Right cardiac atrium (tissue), 5 donors: Measurements from ENCODE around the gene STAC3. TPM values are rescaled to one million over a fixed set of nuclear protein-coding genes. Genes with fewer than 3 reads are reported as not detected.

Experiments
- ATAC-seq, 2 donors: fragments of 200-7000 bp; cut with Tn5 transposase; one replicate each; pipeline versions ENCODE4 v1.8.0 to v1.9.1; 2020; ENCODE audit warnings: moderate library complexity in 2 of 2, mild to moderate bottlenecking in 1 of 2
- DNase-seq, 3 donors: peaks; one replicate each; pipeline ENCODE4 v3.0.0-alpha.2; 2020
- H3K27ac ChIP-seq: one replicate; pipeline ENCODE4 v1.5.1; 2013; ENCODE audit warnings: mild to moderate bottlenecking, low read length, control low read depth, moderate library complexity
- H3K27me3 ChIP-seq: one replicate; pipeline ENCODE4 v1.6.1; 2013; ENCODE audit not compliant: control insufficient read depth, insufficient read depth
- H3K4me1 ChIP-seq: one replicate; pipeline ENCODE4 v1.6.1; 2013; ENCODE audit warnings: low read length; ENCODE audit not compliant: control insufficient read depth, insufficient read depth
- H3K4me3 ChIP-seq: one replicate; pipeline ENCODE4 v1.5.1; 2013; ENCODE audit warnings: low read length, control low read depth
- H3K9me3 ChIP-seq: one replicate; pipeline ENCODE4 v1.6.1; 2013; ENCODE audit warnings: low read length; ENCODE audit not compliant: control insufficient read depth
- WGBS: extraction: QIAGEN DNeasy Blood & Tissue Kit; methylation state at CpG from one replicate; pipeline ENCODE4 v1.1.7; 2013; 5-methylcytosine and 5-hydroxymethylcytosine counted together
- intact Hi-C, 4 donors: fragments of 100-400 bp; cut with DNase I; formaldehyde crosslinking; loops; one replicate each; pipeline versions ENCODE4 v1.11.0 to v1.14.0; 2022 to 2023
- polyA plus RNA-seq: library from polyadenylated mRNA; stranded (reverse); fragments of 200-250 nt; gene quantifications from one replicate; pipeline ENCODE4 v1.2.3, GENCODE V29; 2013
- total RNA-seq, 4 donors: library from RNA; stranded (reverse); fragmentation: NEBNext Ultra II Directional; extraction: Animal tissue kit (Norgen Biotek cat#: 25700); gene quantifications; one replicate each; pipeline ENCODE4 v1.2.1, GENCODE V29; 2021
- donor health status: healthy with polysubstance abuse.
- donor health status: DM: no; HTN: yes; CAD: no.
- donor health status: DM: no; HTN: no; CAD: no.
- donor health status: DM: no; HTN: yes; CAD: no; lungs with severe emphysema.
- donor health status: DM: yes; HTN: yes; CAD: no.

The STAC3 gene
- total and polyA plus RNA-seq, 5 donors, result 0.91 to 2.3 (median 1.3) TPM

DNA sequence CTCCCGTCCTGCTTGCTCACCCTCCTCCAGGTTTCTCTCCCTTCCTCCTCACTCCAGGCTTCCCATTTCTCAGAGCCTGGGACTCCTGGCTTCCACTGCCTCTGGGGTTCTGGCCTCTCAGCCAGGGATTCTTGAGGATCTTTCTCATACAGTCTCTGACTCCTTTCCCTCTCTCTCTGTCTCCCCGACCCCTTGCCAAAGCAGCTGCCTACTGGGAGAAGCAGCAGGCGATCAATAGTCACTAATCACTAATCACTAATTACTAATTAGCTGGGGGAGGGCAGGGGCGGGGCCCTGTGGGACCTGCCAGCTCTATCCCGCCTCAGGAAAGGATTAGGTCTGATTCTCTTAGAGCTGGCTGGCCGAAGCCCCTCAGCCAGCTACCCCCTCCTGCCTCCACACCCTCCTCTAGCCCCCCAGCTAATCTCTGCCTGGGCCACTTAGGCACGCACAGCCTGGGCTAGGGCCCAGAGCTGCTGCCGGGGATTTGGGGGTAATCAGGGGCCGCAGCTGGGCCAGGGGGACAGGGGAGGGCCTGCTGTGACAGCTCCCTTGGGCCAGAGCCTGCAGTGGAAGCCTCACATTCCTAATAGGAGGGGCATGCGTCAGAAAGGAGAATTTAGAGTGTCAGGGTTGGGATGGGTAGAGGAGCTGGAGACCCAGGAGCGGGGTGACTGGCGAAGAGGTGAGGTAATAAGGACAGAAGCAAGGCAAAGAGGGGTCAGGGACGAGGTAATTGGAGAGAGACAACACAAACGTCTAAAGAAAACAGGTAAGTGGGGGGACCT lies 31.6 kb downstream of the STAC3 start:
- no peak for DNase-seq
- intact Hi-C loops, result no loop called here
- WGBS, result 62% methylated on average over 14 of the region's 14 CpGs
- Histone ChIP-seq H3K9me3 (no peaks in the 10 kb centered on the region), H3K27ac (no peak overlapping the region), H3K4me3 (no peak overlapping the region), H3K4me1 (no peaks in the 10 kb centered on the region), H3K27me3 (no peaks in the 10 kb centered on the region)
- ATAC-seq, result no peak

- Histone ChIP-seq H3K4me1 (no peaks in the 10 kb centered on the region), H3K27me3 (no peaks in the 10 kb centered on the region), H3K4me3 (no peak overlapping the region), H3K9me3 (no peaks in the 10 kb centered on the region), H3K27ac (no peak overlapping the region)
- intact Hi-C loops, result no loop called here
- WGBS, result 82% methylated on average over 5 of the region's 5 CpGs
- DNase-seq, result no peak
- no peak for ATAC-seq
These were observed 32.7 kb downstream of the STAC3 start for GRCh38 chr12:57218030-57218853.

DNA sequence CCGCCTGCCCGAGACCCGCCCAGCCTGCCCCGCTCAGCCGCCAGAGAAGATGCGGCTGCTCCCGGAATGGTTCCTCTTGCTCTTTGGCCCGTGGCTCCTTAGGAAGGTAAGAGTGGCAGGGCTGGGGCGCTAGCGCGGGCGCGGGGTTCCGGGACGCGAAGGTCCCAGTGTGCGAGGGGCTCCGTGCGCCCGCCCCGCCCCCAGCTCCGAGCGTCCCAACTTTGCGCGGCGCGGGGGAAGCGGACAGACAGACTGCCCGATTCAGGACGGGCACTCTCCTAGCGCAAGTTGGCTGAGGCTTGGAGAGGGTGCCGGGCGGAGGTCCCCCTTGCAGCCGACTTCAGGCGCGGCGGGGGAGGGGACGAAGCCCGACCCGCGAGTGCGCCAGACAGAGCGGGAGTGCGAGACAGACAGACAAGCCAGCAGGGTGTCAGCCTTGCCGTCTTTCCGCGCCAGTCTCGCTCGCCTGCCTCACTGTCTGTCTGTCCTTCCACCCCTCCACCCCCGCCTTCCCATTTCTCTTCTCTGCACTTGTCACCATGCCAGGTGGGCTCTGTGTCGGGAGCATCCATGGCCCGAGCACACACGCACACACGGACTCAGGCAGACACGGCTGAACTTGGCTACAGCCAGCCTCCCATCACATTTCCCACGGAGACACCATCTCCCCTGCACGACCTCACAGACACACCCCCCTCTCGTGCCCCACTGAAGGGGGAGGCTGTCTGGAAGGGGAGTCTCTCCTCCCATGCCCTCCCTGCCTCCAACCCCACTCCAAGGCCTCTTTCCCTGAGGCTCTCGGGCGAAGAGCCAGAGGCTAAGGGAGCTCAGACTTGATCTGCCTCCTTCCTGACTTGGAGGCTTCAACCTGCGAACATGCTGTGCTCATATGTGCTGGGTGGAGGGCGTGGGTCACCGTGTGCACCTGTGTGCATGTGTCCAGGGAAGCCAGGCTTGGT lies 33.8 kb downstream of the STAC3 start:
- H3K4me1 ChIP-seq, result no peaks in the 10 kb centered on the region
- ATAC-seq, result no peak
- intact Hi-C loops, result no loop called here
- no peak overlapping the region for H3K27ac ChIP-seq
- DNase-seq, result peak in 1 of 3 donors; percentile 70
- H3K27me3 ChIP-seq, result no peaks in the 10 kb centered on the region
- no peaks in the 10 kb centered on the region for H3K9me3 ChIP-seq
- peak overlapping the region; percentile 46 for H3K4me3 ChIP-seq
- 3% methylated on average over 63 of the region's 63 CpGs for WGBS

DNA sequence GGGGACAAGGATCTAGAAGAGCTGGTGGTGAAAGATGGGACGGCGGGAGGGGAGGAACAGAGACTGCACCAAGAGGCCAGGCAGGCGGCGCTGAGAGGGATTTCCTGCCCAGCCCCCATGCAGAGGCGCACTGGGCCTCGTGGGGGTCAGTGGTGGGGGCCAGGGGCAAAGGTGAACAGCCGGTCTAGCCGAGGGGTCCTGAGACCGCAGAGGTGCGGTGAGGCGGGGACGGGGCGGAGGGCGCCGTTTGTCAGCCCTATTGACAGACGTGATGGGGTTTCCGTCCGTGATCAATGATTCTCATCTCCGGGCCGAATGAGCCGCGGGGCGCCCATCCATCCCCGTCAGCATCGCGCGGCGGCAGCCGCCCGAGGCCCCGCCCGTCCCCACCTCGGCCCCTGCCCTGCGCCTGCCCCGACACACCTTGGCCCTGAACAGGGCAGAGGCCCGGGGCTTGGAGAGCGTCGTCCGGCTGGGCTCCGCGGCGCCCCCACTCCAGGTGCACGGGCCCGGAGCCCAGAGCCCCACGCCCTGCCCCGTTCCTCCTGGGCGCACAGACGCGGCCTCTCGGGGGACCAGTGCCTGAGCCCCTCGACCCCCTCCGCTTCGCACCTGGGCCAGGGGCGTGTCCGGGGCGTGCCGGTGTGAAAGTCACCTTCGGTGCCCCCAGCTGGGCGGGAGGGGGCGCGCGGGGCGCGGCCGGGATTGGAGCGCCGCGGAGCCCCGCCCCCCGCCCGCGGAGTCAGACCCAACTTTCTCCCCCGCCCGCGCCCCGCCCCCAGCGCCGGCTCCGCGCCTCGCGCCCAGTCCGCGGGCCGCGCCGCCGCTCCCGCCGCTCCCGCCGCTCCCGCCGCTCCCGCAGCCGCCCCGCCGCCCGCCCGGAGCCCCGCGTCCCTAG lies 34.7 kb downstream of the STAC3 start, which contains the start of gene NXPH4:
Gene NXPH4 (plus strand): TSS at position 781 of the 898 bp plus-strand sequence. CDS start 176 bp downstream, outside the sequence.
- H3K27ac ChIP-seq, result no peak within 1 kb of the TSS
- H3K27me3 ChIP-seq, result no peaks in the 10 kb centered on the region
- H3K4me1 ChIP-seq, result no peaks in the 10 kb centered on the region
- intact Hi-C loops, result no loop called here
- 1% methylated on average over 88 of the region's 102 CpGs for WGBS
- H3K4me3 ChIP-seq, result peak within 1 kb of the TSS; percentile 46
- no peak for ATAC-seq
- peak; percentile 58 to 80 (median 80) for DNase-seq
- H3K9me3 ChIP-seq, result no peaks in the 10 kb centered on the region

- DNase-seq (no peak), ATAC-seq (no peak)
- Histone ChIP-seq H3K9me3 (no peaks in the 10 kb centered on the region), H3K27me3 (no peaks in the 10 kb centered on the region), H3K4me3 (no peak overlapping the region), H3K4me1 (no peaks in the 10 kb centered on the region), H3K27ac (no peak overlapping the region)
- WGBS, result 13% methylated on average over 7 of the region's 7 CpGs
- intact Hi-C loops, result loop anchor here in 1 of 4 donors (2.0 kb wide), 1 partner anchor 23 kb away; no protein-coding TSS in a partner anchor
These were observed 35.3 kb downstream of the STAC3 start for GRCh38 chr12:57215668-57216013.

DNA sequence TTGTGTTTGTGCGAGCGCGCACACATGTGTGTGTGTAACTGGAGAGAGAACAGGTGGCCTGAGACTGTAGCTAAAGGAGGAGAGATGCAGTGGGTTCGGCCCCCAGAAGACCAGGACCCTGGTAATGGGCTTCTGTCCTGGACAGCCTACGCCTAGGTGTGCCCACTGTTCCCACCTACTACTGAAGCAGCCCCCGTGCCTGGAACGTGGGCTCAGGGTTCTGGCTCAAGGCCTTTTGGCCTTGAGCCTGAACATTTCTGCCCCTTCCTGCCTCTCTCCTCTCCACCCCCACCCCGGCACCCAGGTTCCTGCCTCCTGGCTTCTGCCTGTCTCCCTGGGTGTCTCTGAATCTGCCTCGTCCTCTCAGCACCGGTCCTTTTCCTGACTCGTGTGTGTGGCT lies 35.9 kb downstream of the STAC3 start:
- H3K4me3 ChIP-seq, result no peak overlapping the region
- H3K4me1 ChIP-seq, result no peaks in the 10 kb centered on the region
- 31% methylated on average over 11 of the region's 11 CpGs for WGBS
- H3K27me3 ChIP-seq, result no peaks in the 10 kb centered on the region
- no peak overlapping the region for H3K27ac ChIP-seq
- H3K9me3 ChIP-seq, result no peaks in the 10 kb centered on the region
- peak in 1 of 3 donors; percentile 44 for DNase-seq
- no peak for ATAC-seq
- intact Hi-C loops, result loop anchor here in 1 of 4 donors (2.0 kb wide), 1 partner anchor 24 kb away; no protein-coding TSS in a partner anchor

GRCh38 chr12:57214398-57214781 lies 36.6 kb downstream of the STAC3 start:
- ATAC-seq, result peak; percentile 30 to 50
- 2% methylated on average over 14 of the region's 14 CpGs for WGBS
- intact Hi-C loops, result loop anchor here in 1 of 4 donors (2.0 kb wide), 1 partner anchor 24 kb away; no protein-coding TSS in a partner anchor
- no peaks in the 10 kb centered on the region for H3K4me1 ChIP-seq
- no peak overlapping the region for H3K27ac ChIP-seq
- H3K4me3 ChIP-seq, result no peak overlapping the region
- peak; percentile 64 to 85 (median 80) for DNase-seq
- H3K27me3 ChIP-seq, result no peaks in the 10 kb centered on the region
- no peaks in the 10 kb centered on the region for H3K9me3 ChIP-seq

GRCh38 chr12:57213763-57214397 lies 37.1 kb downstream of the STAC3 start:
- ATAC-seq (no peak), DNase-seq (no peak)
- intact Hi-C loops, result loop anchor here (1.0 to 2.0 kb wide), 2 partner anchors 25 kb away; no protein-coding TSS in a partner anchor
- 68% methylated on average over 4 of the region's 4 CpGs for WGBS
- Histone ChIP-seq H3K9me3 (no peaks in the 10 kb centered on the region), H3K4me3 (no peak overlapping the region), H3K27ac (no peak overlapping the region), H3K4me1 (peaks cover 4% of the 10 kb centered on the region), H3K27me3 (no peaks in the 10 kb centered on the region)

- H3K9me3 ChIP-seq, result no peaks in the 10 kb centered on the region
- peak; percentile 87 to 95 (median 95) for DNase-seq
- intact Hi-C loops, result loop anchor here in 3 of 4 donors (1.0 to 2.0 kb wide), 2 partner anchors 26 kb away; no protein-coding TSS in a partner anchor
- peaks cover 4% of the 10 kb centered on the region for H3K4me1 ChIP-seq
- ATAC-seq, result peak; percentile 64 to 70
- WGBS, result 8% methylated on average over 16 of the region's 16 CpGs
- H3K4me3 ChIP-seq, result no peak overlapping the region
- H3K27ac ChIP-seq, result no peak overlapping the region
- no peaks in the 10 kb centered on the region for H3K27me3 ChIP-seq
These were observed 37.8 kb downstream of the STAC3 start for GRCh38 chr12:57213058-57213715.
